Cardiac muscle cell (in vitro differentiated cells and primary cell): ENCODE measurements around the gene CYP26B1. TPM values are rescaled to one million over a fixed set of nuclear protein-coding genes. Genes with fewer than 3 reads are reported as not detected.

Source experiments
- DNase-seq, 2 donors: peaks; one replicate each; pipeline versions ENCODE4 v3.0.0 to v3.0.0-alpha.2; 2010 to 2017; ENCODE audit warnings: low read depth in 1 of 2, low spot score in 1 of 2
- H3K27ac ChIP-seq: fragments of 200-600 bp; sonication (generic); 2 replicates; pipeline ENCODE4 v1.5.1; 2016
- H3K27me3 ChIP-seq: fragments of 200-600 bp; sonication (generic); 2 replicates; pipeline ENCODE4 v1.6.0; 2016; ENCODE audit warnings: control low read depth
- H3K36me3 ChIP-seq: fragments of 200-600 bp; sonication (generic); 2 replicates; pipeline ENCODE4 v1.5.1; 2016; ENCODE audit warnings: control low read depth
- H3K4me1 ChIP-seq: fragments of 200-600 bp; sonication (generic); 2 replicates; pipeline ENCODE4 v1.8.1; 2017; ENCODE audit warnings: low read depth, mild to moderate bottlenecking, mixed run types
- H3K4me3 ChIP-seq: fragments of 200-600 bp; sonication (generic); 2 replicates; pipeline ENCODE4 v1.5.1; 2016; ENCODE audit warnings: mild to moderate bottlenecking
- H3K9me3 ChIP-seq: fragments of 200-600 bp; sonication (generic); 2 replicates; pipeline ENCODE4 v1.5.1; 2017; ENCODE audit warnings: low read depth, mild to moderate bottlenecking, control low read depth
- CTCF ChIP-seq: IDR thresholded peaks from 2 replicates; pipeline ENCODE4 v1.5.1; 2012; ENCODE audit warnings: low read depth, mild to moderate bottlenecking, low read length
- polyA plus RNA-seq: library from polyadenylated mRNA; unstranded; fragments of >200 nt; fragmentation: Nextera tagmentation; extraction: Ambion mirVana; gene quantifications from 2 replicates; pipeline ENCODE4 v1.2.1, GENCODE V29; 2016
- total RNA-seq: library from RNA; depleted of rRNA; stranded (reverse); fragments of >200 nt; gene quantifications from 2 replicates; pipeline ENCODE4 v1.2.3, GENCODE V29; 2016

Gene CYP26B1
- total and polyA plus RNA-seq, 2 experiments from 2014 or later = 1.2 to 3.1 TPM

GRCh38 chr2:72183016-72183415 is 35.4 kb upstream of the CYP26B1 start:
- no peak overlapping the region for H3K4me3 ChIP-seq
- H3K27me3 ChIP-seq = no peaks in the 10 kb centered on the region
- no peaks in the 10 kb centered on the region for H3K36me3 ChIP-seq
- no peak overlapping the region for H3K27ac ChIP-seq
- H3K9me3 ChIP-seq = no peaks in the 10 kb centered on the region
- DNase-seq = no peak
- H3K4me1 ChIP-seq = no peaks in the 10 kb centered on the region
- no peak for TF ChIP-seq CTCF

- Histone ChIP-seq H3K27me3 (no peaks in the 10 kb centered on the region), H3K4me1 (no peaks in the 10 kb centered on the region), H3K9me3 (no peaks in the 10 kb centered on the region), H3K36me3 (no peaks in the 10 kb centered on the region), H3K4me3 (no peak overlapping the region), H3K27ac (no peak overlapping the region)
- DNase-seq = no peak
- no peak for TF ChIP-seq CTCF
These were observed 34.9 kb upstream of the CYP26B1 start for GRCh38 chr2:72182547-72182946.

DNA sequence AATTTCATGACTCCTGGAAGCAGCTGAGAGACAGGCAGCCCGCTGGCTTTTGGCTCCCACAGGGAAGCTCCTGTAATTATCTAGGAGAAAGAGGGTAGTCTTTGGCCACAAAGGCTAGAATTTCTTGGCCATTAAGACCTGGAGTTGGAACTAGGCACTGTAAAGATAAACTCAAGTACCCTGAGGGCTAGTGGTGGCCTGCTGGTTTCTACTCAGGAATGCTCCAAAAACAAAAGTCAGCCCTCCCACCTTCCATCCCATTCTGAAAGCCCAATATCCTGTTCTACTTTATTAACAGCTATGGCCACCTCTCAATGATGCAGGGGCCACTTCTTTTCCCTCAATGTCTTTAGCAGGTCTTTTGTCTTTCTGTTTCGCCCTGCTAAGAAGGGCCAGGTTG is 34.0 kb upstream of the CYP26B1 start:
- Histone ChIP-seq H3K4me1 (no peaks in the 10 kb centered on the region), H3K4me3 (no peak overlapping the region), H3K27ac (no peak overlapping the region), H3K36me3 (no peaks in the 10 kb centered on the region), H3K9me3 (no peaks in the 10 kb centered on the region), H3K27me3 (no peaks in the 10 kb centered on the region)
- TF ChIP-seq CTCF = no peak
- DNase-seq = no peak

DNA sequence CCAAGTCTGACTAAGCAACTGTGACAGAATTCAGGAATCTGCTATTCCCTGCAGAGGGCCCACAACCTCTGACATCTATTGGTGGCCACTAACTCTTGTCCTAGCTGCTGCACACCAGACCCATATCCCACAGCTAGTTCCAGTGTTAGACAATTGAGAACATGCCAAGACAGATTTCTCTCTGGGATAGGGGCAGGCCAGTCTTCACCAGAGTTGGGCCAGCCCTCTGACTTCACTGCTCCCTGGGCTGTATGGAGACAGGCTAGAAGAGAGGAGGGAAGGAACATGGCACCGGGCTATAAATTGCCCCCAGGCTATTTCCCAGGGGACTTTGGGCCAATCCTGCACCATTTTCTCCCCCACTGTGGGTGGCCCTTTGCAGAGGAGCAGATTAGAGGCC is 32.7 kb upstream of the CYP26B1 start:
- H3K4me1 ChIP-seq = no peaks in the 10 kb centered on the region
- no peak overlapping the region for H3K27ac ChIP-seq
- no peak for DNase-seq
- no peaks in the 10 kb centered on the region for H3K9me3 ChIP-seq
- H3K27me3 ChIP-seq = no peaks in the 10 kb centered on the region
- H3K36me3 ChIP-seq = no peaks in the 10 kb centered on the region
- TF ChIP-seq CTCF = no peak
- H3K4me3 ChIP-seq = no peak overlapping the region

DNA sequence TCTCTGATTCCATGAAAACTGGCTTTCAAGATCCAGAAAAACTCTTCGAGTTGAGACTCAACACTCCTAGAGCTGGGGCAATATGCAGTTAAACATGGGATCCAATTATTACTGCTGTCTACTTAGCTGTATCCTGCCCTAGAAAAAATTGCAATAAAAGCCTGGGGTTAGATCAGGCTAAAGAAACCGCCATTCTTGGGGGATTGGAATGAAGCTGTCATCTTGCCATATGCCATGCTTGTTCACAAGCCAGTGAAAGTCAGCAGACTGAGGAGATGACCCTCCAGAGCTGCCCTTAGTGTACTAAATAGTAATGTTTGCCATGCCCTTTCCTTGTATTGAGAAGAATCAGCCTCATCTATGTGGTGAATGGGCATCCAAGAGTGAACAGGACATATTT is 30.9 kb upstream of the CYP26B1 start:
- no peak for TF ChIP-seq CTCF
- no peak for DNase-seq
- H3K4me3 ChIP-seq = no peak overlapping the region
- H3K27me3 ChIP-seq = no peaks in the 10 kb centered on the region
- H3K36me3 ChIP-seq = no peaks in the 10 kb centered on the region
- no peak overlapping the region for H3K27ac ChIP-seq
- H3K4me1 ChIP-seq = no peaks in the 10 kb centered on the region
- H3K9me3 ChIP-seq = no peaks in the 10 kb centered on the region

DNA sequence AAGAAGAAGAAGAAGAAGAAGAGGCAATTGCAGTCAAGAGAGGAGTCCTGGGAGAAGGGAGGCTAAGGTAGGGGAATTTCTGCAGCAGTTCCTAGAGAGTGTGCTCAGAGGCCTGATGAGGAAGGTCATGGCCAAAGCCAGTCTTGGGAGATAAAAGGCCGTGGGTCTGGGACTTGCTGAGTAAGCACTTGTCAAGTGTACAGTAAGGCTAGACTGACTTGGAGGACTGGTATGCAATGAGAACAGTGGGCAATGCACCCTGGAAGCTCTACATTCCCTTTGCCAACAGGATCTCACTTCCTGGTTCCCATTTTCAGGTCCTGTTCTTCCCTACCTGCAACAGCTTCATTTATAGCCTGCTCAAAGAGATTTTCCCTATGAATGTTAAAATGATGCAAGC is 28.6 kb upstream of the CYP26B1 start:
- no peaks in the 10 kb centered on the region for H3K36me3 ChIP-seq
- no peak overlapping the region for H3K4me3 ChIP-seq
- no peak for TF ChIP-seq CTCF
- no peaks in the 10 kb centered on the region for H3K4me1 ChIP-seq
- no peaks in the 10 kb centered on the region for H3K27me3 ChIP-seq
- DNase-seq = no peak
- H3K9me3 ChIP-seq = no peaks in the 10 kb centered on the region
- H3K27ac ChIP-seq = no peak overlapping the region
